ENCODE data around the gene TAS2R16. TPM values are rescaled to one million over a fixed set of nuclear protein-coding genes. Genes with fewer than 3 reads are reported as not detected.

Gene TAS2R16
- total and polyA plus RNA-seq, 12 donors = not detected

DNA sequence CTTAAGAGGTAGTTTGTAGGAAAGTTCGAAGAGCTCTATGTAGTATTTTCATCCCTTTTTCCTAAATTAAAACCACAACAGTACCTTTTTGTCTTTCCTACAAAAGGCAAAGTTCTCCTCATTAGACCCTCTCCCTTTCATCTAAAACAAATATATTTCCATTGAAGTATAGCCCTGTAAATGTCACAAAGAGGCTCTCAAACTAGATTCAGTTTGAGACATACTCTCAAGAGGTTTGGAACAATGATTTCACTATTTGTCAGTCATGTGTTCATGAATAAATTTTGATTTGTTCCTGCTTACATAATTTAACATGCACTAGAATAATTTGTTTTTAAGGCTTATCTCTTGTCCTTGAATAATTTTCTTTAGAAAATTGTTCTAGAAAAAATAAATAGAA, 12.2 kb downstream of the TAS2R16 start:
- H3K4me1 ChIP-seq = no peaks in the 10 kb centered on the region
- ATAC-seq (no peak), DNase-seq (no peak)
- no peak overlapping the region for H3K27ac ChIP-seq
- intact Hi-C loops (cut with DNase I) = no loop called here
- H3K27me3 ChIP-seq = no peaks in the 10 kb centered on the region
- 79 to 89% methylated on average over 1 of the region's 1 CpG for WGBS, 2 donors
- H3K36me3 ChIP-seq = no peaks in the 10 kb centered on the region
- no peak overlapping the region for H3K4me3 ChIP-seq
- TF ChIP-seq, protein P1, sequence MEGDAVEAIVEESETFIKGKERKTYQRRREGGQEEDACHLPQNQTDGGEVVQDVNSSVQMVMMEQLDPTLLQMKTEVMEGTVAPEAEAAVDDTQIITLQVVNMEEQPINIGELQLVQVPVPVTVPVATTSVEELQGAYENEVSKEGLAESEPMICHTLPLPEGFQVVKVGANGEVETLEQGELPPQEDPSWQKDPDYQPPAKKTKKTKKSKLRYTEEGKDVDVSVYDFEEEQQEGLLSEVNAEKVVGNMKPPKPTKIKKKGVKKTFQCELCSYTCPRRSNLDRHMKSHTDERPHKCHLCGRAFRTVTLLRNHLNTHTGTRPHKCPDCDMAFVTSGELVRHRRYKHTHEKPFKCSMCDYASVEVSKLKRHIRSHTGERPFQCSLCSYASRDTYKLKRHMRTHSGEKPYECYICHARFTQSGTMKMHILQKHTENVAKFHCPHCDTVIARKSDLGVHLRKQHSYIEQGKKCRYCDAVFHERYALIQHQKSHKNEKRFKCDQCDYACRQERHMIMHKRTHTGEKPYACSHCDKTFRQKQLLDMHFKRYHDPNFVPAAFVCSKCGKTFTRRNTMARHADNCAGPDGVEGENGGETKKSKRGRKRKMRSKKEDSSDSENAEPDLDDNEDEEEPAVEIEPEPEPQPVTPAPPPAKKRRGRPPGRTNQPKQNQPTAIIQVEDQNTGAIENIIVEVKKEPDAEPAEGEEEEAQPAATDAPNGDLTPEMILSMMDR (IDR thresholded peaks at IDR 0.05) = no peak
- no peaks in the 10 kb centered on the region for H3K9me3 ChIP-seq

- no peaks in the 10 kb centered on the region for H3K4me1 ChIP-seq
- TF ChIP-seq, protein P1 (IDR thresholded peaks at IDR 0.05) = no peak
- no peak for ATAC-seq
- H3K27me3 ChIP-seq = no peaks in the 10 kb centered on the region
- no peak overlapping the region for H3K27ac ChIP-seq
- no peaks in the 10 kb centered on the region for H3K9me3 ChIP-seq
- H3K4me3 ChIP-seq = no peak overlapping the region
- intact Hi-C loops (cut with DNase I) = no loop called here
- H3K36me3 ChIP-seq = no peaks in the 10 kb centered on the region
- WGBS, 2 donors = 86 to 91% methylated on average over 1 of the region's 1 CpG
- no peak for DNase-seq
Measured at GRCh38 chr7:122975341-122975740, 20.2 kb downstream of the TAS2R16 start.

DNA sequence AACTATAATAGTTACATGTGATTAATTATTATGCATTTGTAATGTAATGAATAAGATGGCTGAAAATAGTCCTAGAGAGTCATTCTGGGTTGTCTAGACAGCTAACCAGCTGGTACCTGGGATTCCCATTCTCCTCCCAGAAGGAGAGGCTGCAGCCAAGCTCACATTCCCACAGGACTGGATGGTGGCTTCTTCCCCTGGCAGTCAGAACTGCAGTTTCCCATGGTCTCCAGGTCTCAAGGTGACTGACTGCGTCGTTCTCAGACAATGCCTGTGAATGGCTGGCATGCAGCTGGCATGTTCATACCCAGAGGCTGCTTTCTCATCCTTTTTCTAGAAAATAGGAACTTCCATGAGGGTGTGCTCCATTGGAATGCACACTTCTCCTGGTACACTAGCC, 21.3 kb downstream of the TAS2R16 start:
- no peaks in the 10 kb centered on the region for H3K4me1 ChIP-seq
- H3K27ac ChIP-seq = no peak overlapping the region
- H3K27me3 ChIP-seq = no peaks in the 10 kb centered on the region
- no peaks in the 10 kb centered on the region for H3K9me3 ChIP-seq
- no peaks in the 10 kb centered on the region for H3K36me3 ChIP-seq
- ATAC-seq (no peak), DNase-seq (no peak)
- intact Hi-C loops (cut with DNase I) = no loop called here
- TF ChIP-seq, protein P1 (IDR thresholded peaks at IDR 0.05) = no peak
- 71 to 81% methylated on average over 2 of the region's 2 CpGs for WGBS, 2 donors
- H3K4me3 ChIP-seq = no peak overlapping the region

DNA sequence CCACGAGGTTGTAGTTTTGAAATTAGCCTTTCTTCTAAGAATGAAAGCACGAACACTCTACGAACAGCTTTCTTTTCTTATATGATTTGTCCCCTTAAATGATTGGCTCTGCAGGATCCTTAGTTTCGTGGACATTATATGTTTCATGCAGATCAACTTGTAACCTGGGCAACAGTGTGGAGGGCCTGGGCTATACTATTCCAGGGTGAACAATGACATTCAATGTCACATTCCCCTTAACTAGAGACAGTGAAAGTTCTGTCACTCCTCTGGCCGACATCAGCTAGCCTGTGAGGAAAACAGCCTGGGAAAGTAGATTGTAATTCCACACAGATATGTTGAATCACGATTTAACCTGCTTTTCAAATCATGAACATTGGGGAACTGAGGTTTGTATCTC, 23.4 kb downstream of the TAS2R16 start:
- 55 to 69% methylated on average over 6 of the region's 6 CpGs for WGBS, 2 donors
- intact Hi-C loops (cut with DNase I) = no loop called here

More for the DNA sequence above, 23.4 kb downstream of the TAS2R16 start:
- TF ChIP-seq, protein P1 (IDR thresholded peaks at IDR 0.05) = no peak
- ATAC-seq (no peak), DNase-seq (no peak)
- H3K27me3 ChIP-seq = no peaks in the 10 kb centered on the region
- H3K4me1 ChIP-seq = no peaks in the 10 kb centered on the region
- no peaks in the 10 kb centered on the region for H3K9me3 ChIP-seq
- no peak overlapping the region for H3K4me3 ChIP-seq
- no peak overlapping the region for H3K27ac ChIP-seq
- H3K36me3 ChIP-seq = no peaks in the 10 kb centered on the region

Data from heart right ventricle (tissue), 16 donors.